Right hindlimb (tissue), 1 donor: ENCODE data around the gene PAGE2B.
"Not testable (repeated sequence)": the region's sequence is repeated elsewhere in the genome, so short reads cannot be mapped to it uniquely, and the experiment has no call there.

Source experiments
- DNase-seq: peaks from one replicate; pipeline ENCODE4 v3.0.0-alpha.2; 2018

The PAGE2B gene

DNA sequence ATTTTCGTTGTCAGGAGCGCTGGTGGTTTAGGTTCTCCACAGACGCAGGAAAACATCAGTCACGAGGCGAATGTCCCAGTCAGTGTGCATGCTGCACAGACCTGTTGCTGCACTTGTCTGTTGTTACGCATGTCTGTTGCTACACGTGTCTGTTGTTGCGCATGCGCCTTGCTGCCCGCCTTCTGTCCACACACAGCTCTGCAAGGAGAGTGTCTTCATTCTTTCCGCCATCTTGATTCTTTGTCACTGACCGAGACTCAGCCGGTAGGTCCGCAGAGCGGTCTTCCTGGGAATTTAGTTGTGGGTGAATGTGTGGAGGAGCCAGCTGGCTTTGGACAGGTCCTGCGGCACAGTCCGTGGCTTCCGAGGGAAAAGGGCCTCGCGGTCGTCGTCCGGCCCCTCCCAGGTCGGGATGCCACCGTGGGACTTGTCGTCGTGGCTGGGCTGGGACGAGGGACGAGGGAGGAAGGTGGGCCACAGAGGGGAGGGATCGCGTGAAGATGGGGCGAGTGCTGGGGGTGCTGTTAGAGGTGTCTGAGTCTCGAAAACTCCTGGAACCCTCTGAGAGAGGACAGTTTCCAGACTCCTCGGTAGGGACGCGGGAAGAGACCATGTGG, at the start of gene PAGE2B:
Gene PAGE2B, plus strand, starts transcription at position 180 of the 617 bp plus-strand sequence. CDS start 1,012 bp downstream, outside the sequence.
- no peak for DNase-seq

DNA sequence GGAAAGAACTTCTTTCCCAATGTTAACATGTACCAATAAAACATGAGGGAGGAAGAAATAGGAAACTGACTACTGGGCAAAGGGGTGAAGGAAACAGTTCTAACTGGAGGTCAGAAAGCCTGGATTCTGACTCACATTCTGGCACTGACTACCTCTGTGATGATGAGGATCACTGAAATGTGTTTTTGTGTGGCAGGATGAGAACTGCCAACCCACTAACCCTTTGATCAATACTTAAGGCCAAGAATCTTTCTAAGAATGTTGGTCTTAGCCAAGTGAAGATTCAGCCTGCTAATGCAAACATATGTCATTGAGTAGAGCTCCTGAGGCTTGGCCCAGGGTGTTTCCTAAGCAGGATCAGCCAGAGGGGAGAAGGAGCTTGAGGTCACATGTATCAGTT, 48.7 kb upstream of the PAGE2B start:
- no peak for DNase-seq

- no peak for DNase-seq
Observed at GRCh38 chrX:55026840-55027239, 48.0 kb upstream of the PAGE2B start.

GRCh38 chrX:55028040-55028439, 46.8 kb upstream of the PAGE2B start:
- DNase-seq: no peak

DNA sequence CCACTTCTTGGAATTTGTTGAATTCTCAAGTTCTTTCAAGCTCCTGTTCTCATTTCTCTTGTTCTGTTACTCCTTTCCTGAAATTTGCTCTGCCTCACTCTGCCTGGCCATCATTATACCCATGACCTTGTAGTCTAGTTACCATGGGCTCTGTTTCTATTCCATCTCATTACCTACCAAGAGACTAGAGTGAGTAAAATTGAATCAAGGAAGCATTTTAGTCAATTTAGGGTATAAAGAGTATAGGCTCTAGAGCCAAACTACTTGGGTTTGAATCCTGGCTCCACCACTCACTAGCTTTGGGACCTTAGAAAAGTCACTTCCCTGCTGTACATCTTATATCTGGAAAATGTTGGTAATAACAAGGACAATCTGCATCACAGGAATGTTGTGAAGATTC, 46.2 kb upstream of the PAGE2B start:
- DNase-seq: no peak

DNA sequence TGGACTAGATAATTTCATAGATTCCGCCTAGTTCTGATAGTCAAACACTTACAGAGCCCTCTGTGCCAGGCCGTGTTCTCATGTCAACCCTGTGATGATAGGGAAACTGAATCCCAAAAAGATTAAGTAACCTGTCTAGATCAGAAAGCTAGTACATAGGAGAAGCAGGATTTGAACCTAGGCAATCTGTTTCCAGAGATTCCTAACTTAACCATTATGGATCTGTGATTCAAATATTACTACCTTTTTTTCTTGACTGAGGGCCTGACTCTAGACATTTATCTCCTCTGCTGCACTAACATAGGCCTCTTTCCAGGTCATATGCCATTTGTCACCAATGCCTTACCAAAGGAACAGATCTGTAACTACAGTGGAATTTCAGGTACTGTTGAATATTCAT, 45.5 kb upstream of the PAGE2B start:
- no peak for DNase-seq

- DNase-seq: no peak
Observed at GRCh38 chrX:55030271-55031205, 44.3 kb upstream of the PAGE2B start, which contains the start of gene ALAS2. TSS of gene ALAS2 (minus strand) at chrX:55030977. CDS start at chrX:55026000, 4,977 bp downstream.

DNA sequence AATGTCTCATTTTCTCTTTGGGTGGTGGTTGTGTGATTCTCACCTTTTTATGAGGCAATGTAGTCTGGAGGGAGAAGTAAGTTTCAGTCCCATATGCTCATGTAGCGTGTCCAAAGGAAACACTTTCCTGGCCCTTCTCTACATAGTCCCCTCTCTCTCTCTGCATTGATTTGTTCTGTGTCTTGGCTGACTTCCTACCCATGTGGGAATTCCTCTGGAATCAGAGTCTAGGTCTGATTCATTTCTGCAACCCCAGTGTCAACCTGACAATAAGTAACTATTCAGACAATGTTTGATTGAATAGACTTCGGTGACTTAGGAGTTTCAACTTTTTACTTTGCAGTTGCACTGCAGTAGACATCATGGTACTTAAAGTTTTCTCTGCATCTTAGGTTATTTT, 41.4 kb upstream of the PAGE2B start:
- DNase-seq: no peak

GRCh38 chrX:55039471-55039870, 35.4 kb upstream of the PAGE2B start:
- DNase-seq: no peak

GRCh38 chrX:55041514-55041913, 33.3 kb upstream of the PAGE2B start:
- DNase-seq: no peak

- not testable (repeated sequence) for DNase-seq
Observed at GRCh38 chrX:55050599-55050998, 24.2 kb upstream of the PAGE2B start.

DNA sequence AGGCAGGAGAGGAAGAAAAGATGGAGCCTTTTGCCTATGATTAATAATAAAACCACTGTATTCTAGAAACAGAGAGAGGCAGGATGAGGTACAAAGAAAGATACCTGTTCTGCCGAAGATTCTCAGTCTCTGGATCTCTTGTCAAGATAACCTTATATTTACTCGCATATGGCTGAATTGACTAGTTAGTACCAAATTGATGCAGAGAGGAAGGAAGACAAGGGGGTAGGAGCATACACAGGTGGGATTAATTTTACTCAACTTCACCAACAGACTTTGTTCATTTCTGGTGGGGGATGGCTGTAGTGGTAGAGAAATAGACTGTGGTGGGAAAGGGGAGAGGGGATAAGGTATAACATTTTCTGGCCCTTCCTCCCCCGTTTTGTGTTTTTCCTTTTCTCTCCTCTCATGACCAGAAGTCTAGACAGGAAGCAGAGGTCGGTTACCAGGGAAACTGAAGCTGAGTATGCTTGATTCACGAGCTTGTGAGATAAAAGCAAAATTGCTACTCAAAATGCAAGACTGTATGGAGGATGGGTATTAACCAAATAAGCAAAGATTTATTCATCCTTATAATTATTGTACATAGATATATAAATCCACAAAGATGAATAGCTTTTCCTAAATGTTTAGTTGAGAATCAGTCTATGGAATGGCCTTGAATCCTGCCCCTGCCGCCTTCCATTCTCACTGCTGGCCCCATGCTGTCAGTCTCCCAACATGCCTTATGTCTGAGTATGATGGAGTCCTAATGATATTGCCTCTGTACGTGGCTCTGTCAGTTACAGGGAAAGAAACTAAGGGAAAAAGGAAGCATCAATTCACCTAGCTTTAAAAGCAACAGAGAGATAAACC, 17.8 kb upstream of the PAGE2B start:
- DNase-seq: peak; percentile 16

GRCh38 chrX:55057675-55058249, 17.1 kb upstream of the PAGE2B start:
- DNase-seq: peak; percentile 24

- DNase-seq: not testable (repeated sequence)
Observed at GRCh38 chrX:55067180-55067579, 7.7 kb upstream of the PAGE2B start.

DNA sequence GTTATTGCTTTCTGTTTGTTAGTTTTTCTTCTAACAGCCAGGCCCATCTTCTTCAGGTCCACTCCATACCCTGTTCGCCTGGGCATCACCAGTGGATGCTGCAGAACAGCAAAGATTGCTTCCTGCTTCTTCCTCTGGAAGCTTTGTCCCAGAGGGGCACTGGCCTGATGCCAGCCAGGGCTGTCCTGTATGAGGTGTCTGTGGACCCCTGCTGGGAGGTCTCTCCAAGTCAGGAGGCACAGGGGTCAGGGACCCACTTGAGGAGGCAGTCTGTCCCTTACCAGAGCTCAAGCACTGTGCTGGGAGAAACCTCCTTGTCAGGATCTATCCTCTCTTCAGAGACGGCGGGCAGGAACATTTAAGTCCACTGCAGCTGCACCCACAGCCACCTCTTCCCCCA, 2.5 kb upstream of the PAGE2B start:
- no peak for DNase-seq

DNA sequence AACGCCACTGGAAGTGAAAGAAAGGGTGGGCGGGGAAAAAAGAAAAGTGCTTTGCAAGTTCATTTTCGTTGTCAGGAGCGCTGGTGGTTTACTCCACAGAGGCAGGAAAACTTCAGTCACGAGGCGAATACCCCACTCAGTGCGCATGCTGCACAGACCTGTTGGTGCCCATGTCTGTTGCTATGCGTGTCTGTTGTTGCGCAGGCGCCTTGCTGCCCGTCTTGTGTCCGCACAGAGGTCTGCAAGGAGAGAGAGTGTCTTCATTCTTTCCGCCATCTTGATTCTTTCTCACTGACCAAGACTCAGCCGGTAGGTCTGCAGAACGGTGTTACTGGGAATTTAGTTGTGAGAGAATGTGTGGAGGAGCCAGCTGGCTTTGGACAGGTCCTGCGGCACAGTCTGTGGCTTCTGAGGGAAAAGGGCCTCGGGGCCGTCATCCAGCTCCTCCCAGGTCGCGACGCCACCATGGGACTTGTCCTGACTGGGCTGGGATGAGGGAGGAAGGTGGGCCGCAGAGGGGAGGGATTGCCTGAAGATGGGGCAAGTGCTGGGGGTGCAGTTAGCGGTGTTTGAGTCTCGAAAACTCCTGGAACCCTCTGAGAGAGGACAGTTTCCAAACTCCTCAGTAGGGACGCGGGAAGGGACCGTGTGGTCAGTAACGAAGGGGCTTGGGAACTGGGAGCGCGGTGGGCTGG, 14.1 kb downstream of the PAGE2B start, which contains the start of gene PAGE2:
Gene PAGE2, plus strand, starts transcription at position 224 of the 695 bp plus-strand sequence. CDS start 1,003 bp downstream, outside the sequence.
- no peak for DNase-seq

DNA sequence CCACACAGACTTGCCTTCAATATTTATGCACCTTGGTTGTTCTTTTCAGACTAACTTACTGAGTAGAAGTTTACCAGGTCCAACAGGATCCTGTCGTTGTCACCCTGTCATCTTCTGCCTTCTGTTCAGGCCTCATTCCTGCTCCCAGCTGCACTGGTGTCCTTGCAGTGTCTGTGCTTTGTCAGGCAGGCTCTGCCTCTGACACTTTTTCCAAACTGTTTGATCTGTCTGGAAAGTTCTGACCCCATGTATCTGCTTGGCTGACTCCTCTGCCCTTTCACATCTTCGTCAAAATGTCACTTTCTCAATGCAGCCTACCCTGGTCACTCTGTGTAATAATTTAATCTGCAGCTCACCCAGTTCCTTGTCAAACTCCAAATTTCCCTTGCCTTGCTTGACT, 23.9 kb downstream of the PAGE2B start:
- no peak for DNase-seq

DNA sequence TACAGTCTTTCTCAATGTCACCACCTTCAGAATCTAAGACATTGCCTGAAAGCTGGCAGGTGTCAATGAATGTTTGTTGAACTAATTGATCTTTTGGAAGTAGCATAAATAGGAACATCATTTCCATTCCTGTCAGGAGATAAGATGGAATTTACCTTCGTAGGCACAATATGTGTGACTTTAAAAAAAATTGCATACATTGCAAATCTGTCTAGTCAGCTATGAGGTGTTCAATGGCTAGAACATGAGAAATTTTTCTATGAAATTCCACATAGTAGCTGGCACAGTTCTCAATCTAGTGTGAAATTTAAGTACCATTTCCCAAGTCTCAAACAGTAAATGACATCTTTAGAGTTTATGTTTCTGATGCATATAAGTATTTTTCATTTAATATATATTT, 24.3 kb downstream of the PAGE2B start:
- DNase-seq: no peak

- no peak for DNase-seq
Observed at GRCh38 chrX:55102754-55103153, 27.9 kb downstream of the PAGE2B start.

DNA sequence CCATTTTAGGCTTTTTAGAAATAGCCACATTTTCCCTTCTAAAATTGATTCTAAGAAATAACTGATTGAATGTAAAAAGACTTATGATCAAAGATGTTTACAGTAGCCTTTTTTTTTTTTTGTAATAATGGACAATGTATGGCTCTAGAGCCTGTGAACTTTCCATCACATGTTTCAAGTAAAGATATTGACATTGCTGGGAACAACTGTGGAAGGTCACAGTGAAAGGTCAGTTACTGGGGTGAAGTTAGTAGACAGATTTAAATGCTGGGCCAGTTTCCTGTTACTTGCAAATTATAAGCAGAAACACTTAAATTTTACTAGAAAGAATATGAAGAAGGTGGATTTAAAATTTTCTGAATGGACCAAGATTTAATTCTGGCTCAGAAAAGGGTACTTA, 32.4 kb downstream of the PAGE2B start:
- no peak for DNase-seq

- no peak for DNase-seq
Observed at GRCh38 chrX:55107911-55108310, 33.1 kb downstream of the PAGE2B start.

DNA sequence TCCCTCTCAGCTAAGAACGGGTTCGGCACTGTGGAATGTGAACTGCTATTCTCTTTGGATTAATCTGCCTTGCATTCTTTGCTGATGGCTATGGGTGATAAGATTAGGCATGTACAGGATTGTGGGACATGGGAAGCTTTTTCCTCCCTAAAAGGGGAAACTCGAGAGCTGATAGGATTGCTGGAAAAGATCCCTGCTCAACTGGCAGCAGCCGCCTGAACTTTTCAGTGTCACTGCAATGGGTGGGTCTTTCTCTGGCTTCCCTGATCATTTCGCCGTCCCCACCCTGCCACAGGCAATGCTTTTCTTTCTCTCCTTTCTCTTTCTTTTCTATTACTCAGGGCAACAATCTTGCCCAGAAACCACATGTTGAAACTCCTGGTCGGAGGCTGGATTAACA, 34.5 kb downstream of the PAGE2B start:
- DNase-seq: no peak
